H1 (cell line): ENCODE measurements around the gene WWC2. TPM values are rescaled to one million over a fixed set of nuclear protein-coding genes. Genes with fewer than 3 reads are reported as not detected.

Source experiments
- CTBP2 ChIP-seq: IDR thresholded peaks from 2 replicates; pipeline ENCODE4 v1.7.0; 2011; ENCODE audit warnings: borderline replicate concordance, mild to moderate bottlenecking, moderate library complexity, mixed read lengths, low read length; ENCODE audit not compliant: insufficient read depth, insufficient read length
- JUN ChIP-seq: IDR thresholded peaks from 2 replicates; pipeline ENCODE4 v1.6.1; 2011; ENCODE audit warnings: low read depth, mild to moderate bottlenecking, improper control_type of control experiment, low read length
- RAD21 ChIP-seq, 2 experiments: IDR thresholded peaks in 1 of 2; conservative IDR thresholded peaks in 1 of 2; 2 replicates each; pipeline ENCODE4 v1.6.1; 2011; ENCODE audit warnings: low read depth in 2 of 2, low read length in 2 of 2, improper control_type of control experiment in 1 of 2, inconsistent platforms in 1 of 2, mild to moderate bottlenecking in 1 of 2, moderate library complexity in 1 of 2
- polyA plus RNA-seq, 7 experiments: library from polyadenylated mRNA; depleted of rRNA in 3 of 7; stranded (reverse) in 5 of 7; unstranded in 2 of 7; fragments of >200 nt in 5 of 7; fragments of 200-250 nt in 2 of 7; gene quantifications; 1 replicate in 5 of 7; 2 replicates in 1 of 7; 4 replicates in 1 of 7; pipeline versions ENCODE4 v1.2.1 to v1.2.3, GENCODE V29; 2011 to 2013; ENCODE audit warnings: missing spikeins in 2 of 7, mixed read lengths in 2 of 7
- total RNA-seq: library from RNA; stranded (reverse); fragmentation: NEBNext Ultra II Directional; extraction: Animal tissue kit (Norgen Biotek cat#: 25700); gene quantifications from 2 replicates; pipeline ENCODE4 v1.2.1, GENCODE V29; 2021
- TF ChIP-seq, protein P1 (sequence below): IDR thresholded peaks from 2 replicates; pipeline ENCODE4 v1.6.1; 2012; ENCODE audit warnings: low read length, inconsistent platforms

The WWC2 gene
- total and polyA plus RNA-seq, 2 of the 8 experiments (the other 6 are each of a cell fraction or from before 2014, with no cell fraction given): 17.6 to 135 TPM

- no peak for TF ChIP-seq RAD21 (IDR thresholded peaks at IDR 0.05 in 1 of 2, conservative IDR thresholded peaks at IDR 0.05 in 1 of 2; ENCODE audit: low read depth in 2 of 2, low read length in 2 of 2)
- TF ChIP-seq CTBP2: no peak
- TF ChIP-seq, protein P1, sequence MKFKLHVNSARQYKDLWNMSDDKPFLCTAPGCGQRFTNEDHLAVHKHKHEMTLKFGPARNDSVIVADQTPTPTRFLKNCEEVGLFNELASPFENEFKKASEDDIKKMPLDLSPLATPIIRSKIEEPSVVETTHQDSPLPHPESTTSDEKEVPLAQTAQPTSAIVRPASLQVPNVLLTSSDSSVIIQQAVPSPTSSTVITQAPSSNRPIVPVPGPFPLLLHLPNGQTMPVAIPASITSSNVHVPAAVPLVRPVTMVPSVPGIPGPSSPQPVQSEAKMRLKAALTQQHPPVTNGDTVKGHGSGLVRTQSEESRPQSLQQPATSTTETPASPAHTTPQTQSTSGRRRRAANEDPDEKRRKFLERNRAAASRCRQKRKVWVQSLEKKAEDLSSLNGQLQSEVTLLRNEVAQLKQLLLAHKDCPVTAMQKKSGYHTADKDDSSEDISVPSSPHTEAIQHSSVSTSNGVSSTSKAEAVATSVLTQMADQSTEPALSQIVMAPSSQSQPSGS: no peak
- TF ChIP-seq JUN: no peak
Measured at GRCh38 chr4:183304067-183304466, 205.0 kb downstream of the WWC2 start (continued).
